Kidney (tissue), 14 donors: Measurements from ENCODE around the gene HOXC12. TPM values are rescaled to one million over a fixed set of nuclear protein-coding genes. Genes with fewer than 3 reads are reported as not detected.

Source experiments
- DNase-seq, 5 donors: peaks; one replicate each; pipeline ENCODE4 v3.0.0-alpha.2; 2013 to 2020
- FAIRE-seq: peaks from 2 replicates; lab custom pipeline; 2012; peaks lifted over from hg19 to GRCh38; lab: Jason Lieb, UNC
- H3K27ac ChIP-seq, 2 donors: one replicate each; pipeline ENCODE4 v1.7.0; 2013; ENCODE audit warnings: low read depth in 2 of 2, low read length in 2 of 2, inconsistent platforms in 1 of 2
- H3K27me3 ChIP-seq: one replicate; pipeline ENCODE4 v1.7.1; 2013; ENCODE audit warnings: low read length, inconsistent platforms; ENCODE audit not compliant: control insufficient read depth, insufficient read depth
- H3K36me3 ChIP-seq, 3 donors: one replicate each; pipeline versions ENCODE4 v1.7.0 to v1.7.1; 2013; ENCODE audit warnings: low read length in 3 of 3, control low read depth in 1 of 3, inconsistent platforms in 1 of 3; ENCODE audit not compliant: insufficient read depth in 3 of 3, control insufficient read depth in 2 of 3
- H3K4me1 ChIP-seq, 3 donors: one replicate each; pipeline versions ENCODE4 v1.7.0 to v1.7.1; 2013; ENCODE audit warnings: low read length in 3 of 3, inconsistent platforms in 1 of 3, low read depth in 1 of 3; ENCODE audit not compliant: control insufficient read depth in 2 of 3, insufficient read depth in 2 of 3
- H3K4me3 ChIP-seq, 3 donors: one replicate each; pipeline versions ENCODE4 v1.7.0 to v1.8.1; 2013; ENCODE audit warnings: low read length in 3 of 3, control low read depth in 1 of 3, inconsistent platforms in 1 of 3
- H3K9ac ChIP-seq, 3 donors: one replicate each; pipeline versions ENCODE4 v1.7.0 to v1.7.1; 2013; ENCODE audit warnings: low read length in 3 of 3, control low read depth in 1 of 3, inconsistent platforms in 1 of 3
- H3K9me3 ChIP-seq, 3 donors: one replicate each; pipeline versions ENCODE4 v1.7.0 to v1.7.1; 2013; ENCODE audit warnings: low read length in 3 of 3, control low read depth in 1 of 3, inconsistent platforms in 1 of 3; ENCODE audit not compliant: control insufficient read depth in 2 of 3, insufficient read depth in 1 of 3
- CTCF ChIP-seq: IDR thresholded peaks from 3 replicates; pipeline ENCODE4 v1.5.1; 2012; ENCODE audit warnings: mild to moderate bottlenecking, moderate library complexity, borderline replicate concordance; ENCODE audit not compliant: insufficient read depth; ENCODE audit errors: extremely low read depth
- intact Hi-C: fragments of 100-400 bp; cut with DNase I; formaldehyde crosslinking; loops from one replicate; pipeline ENCODE4 v1.11.1; 2022
- polyA plus RNA-seq: library from polyadenylated mRNA; stranded (reverse); fragments of 350-450 nt; fragmentation: Illumina TruSeq; extraction: RNeasy Lipid Tissue Mini Kit (QIAGEN cat#74804); gene quantifications from one replicate; pipeline ENCODE4 v1.2.3, GENCODE V29; 2014; ENCODE audit warnings: low read depth, low replicate concordance; ENCODE audit not compliant: insufficient read depth
- total RNA-seq: library from RNA; stranded (reverse); fragmentation: NEBNext Ultra II Directional; extraction: Animal tissue kit (Norgen Biotek cat#: 25700); gene quantifications from one replicate; pipeline ENCODE4 v1.2.1, GENCODE V29; 2021
- donor health status: control.
- donor health status: control.
- donor health status: control.
- donor health status: control.
- donor health status: control.
- donor health status: DM: yes; HTN: yes; CAD: no.
- donor health status: Normal renal cell carcinoma (clear cell type).

Gene HOXC12
- total and polyA plus RNA-seq, 2 donors from 2014 or later: not detected

DNA sequence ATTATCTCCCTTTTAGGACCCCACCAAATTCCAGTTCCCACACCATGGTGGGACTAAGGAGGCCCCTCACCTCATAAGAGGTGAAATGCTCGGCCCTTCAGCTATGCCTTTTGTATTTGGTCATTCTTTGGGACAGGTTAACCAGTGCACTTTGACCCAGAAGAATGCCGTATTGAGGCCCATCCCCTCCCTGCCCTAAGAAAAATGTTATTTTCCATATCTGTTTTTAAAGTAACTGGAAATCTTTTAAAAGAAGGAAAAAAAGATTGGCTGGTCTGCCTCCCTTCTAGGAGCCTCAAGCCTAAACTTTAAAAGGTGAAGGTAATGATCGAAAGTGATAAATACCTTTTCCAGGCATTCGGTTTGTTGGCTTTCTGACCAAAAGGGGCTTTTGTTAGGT, 21.8 kb upstream of the HOXC12 start:
- Histone ChIP-seq H3K27ac (no peak overlapping the region), H3K9me3 (no peaks in the 10 kb centered on the region), H3K4me3 (no peak overlapping the region), H3K36me3 (no peaks in the 10 kb centered on the region), H3K27me3 (peaks cover 96% of the 10 kb centered on the region), H3K4me1 (no peaks in the 10 kb centered on the region), H3K9ac (no peak overlapping the region)
- intact Hi-C loops: no loop called here
- DNase-seq: no peak
- no peak for TF ChIP-seq CTCF
- FAIRE-seq: no peak

GRCh38 chr12:53935383-53936341, 19.0 kb upstream of the HOXC12 start:
- TF ChIP-seq CTCF: no peak
- Histone ChIP-seq H3K27me3 (peaks cover 82% of the 10 kb centered on the region), H3K9ac (no peak overlapping the region), H3K4me1 (peaks cover 0 to 2% (median 0%) of the 10 kb centered on the region in 3 donors), H3K9me3 (no peaks in the 10 kb centered on the region), H3K36me3 (no peaks in the 10 kb centered on the region), H3K4me3 (no peak overlapping the region), H3K27ac (no peak overlapping the region)
- intact Hi-C loops: no loop called here
- FAIRE-seq (no peak), DNase-seq (peak in 2 of 5 donors; percentile 38 to 59)

GRCh38 chr12:53937099-53937498, 17.6 kb upstream of the HOXC12 start:
- H3K4me3 ChIP-seq: no peak overlapping the region
- FAIRE-seq (no peak), DNase-seq (no peak)
- H3K4me1 ChIP-seq: peaks cover 0 to 2% (median 0%) of the 10 kb centered on the region in 3 donors
- no peaks in the 10 kb centered on the region for H3K36me3 ChIP-seq
- no peaks in the 10 kb centered on the region for H3K9me3 ChIP-seq
- no peak overlapping the region for H3K27ac ChIP-seq
- TF ChIP-seq CTCF: no peak
- H3K27me3 ChIP-seq: peaks cover 82% of the 10 kb centered on the region
- no peak overlapping the region for H3K9ac ChIP-seq
- intact Hi-C loops: no loop called here
